Posterior vena cava (tissue), 2 donors: ENCODE data around the gene PYROXD2. TPM values are rescaled to one million over a fixed set of nuclear protein-coding genes. Genes with fewer than 3 reads are reported as not detected.
A peak's percentile ranks its signal among the peaks of the same experiment; 100 is the strongest.

Experiments
- DNase-seq: peaks from one replicate; pipeline ENCODE4 v3.0.0-alpha.2; 2020; ENCODE audit warnings: low spot score
- intact Hi-C, 2 donors: fragments of 100-400 bp; cut with DNase I; formaldehyde crosslinking; loops; one replicate each; pipeline versions ENCODE4 v1.14.1 to v1.14.2; 2022 to 2023
- total RNA-seq, 2 donors: library from RNA; stranded (reverse); fragmentation: NEBNext Ultra II Directional; extraction: Animal tissue kit (Norgen Biotek cat#: 25700); gene quantifications; one replicate each; pipeline ENCODE4 v1.2.1, GENCODE V29; 2021
- donor health status: DM: yes; HTN: yes; CAD: no.
- donor health status: DM: yes; HTN: yes; CAD: no.

PYROXD2 gene
- total RNA-seq, 2 donors from 2014 or later, result 7.0 to 9.6 TPM

GRCh38 chr10:98376485-98376884 is 38.5 kb downstream of the PYROXD2 start:
- DNase-seq, result no peak
- intact Hi-C loops, result loop anchor here in 1 of 2 donors (5.0 kb wide), 1 partner anchor 1131 kb away; no protein-coding TSS in a partner anchor

DNA sequence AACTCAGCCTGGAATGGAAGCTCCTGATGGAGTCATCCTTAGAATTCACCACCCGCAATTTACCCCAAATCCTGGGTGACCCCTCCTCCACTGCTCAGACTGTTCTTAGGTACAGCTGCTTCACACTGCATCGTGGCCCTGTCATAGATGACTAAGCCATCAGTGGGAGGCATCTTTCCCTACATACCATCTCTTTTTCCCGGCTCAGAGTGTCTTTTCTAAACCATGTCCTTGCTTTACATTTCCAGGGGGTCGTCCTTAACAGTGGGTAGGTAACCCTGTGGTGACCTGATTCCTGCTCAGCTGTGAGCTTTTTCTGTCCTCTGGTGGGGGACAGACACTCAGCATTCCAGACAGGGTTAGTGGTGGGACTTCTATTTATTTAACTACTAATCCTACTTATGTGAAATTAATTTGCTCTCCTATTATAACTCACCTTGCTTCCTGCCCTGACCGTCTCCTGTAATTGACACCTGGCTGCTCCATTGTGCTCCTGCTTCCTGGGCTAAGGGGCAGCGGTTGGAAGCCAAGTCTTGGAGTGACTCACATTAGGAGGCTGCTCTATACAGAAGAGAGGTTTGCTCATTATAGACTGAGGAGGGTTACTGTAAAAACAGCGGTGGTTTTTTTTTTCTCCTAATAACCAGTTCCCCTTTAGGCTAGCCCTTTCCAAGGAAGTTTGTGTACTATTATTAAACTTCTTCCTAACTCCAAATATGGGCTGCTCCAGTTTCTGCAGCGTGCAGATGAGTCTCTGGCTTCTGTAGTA is 40.6 kb downstream of the PYROXD2 start:
- intact Hi-C loops, result no loop called here
- no peak for DNase-seq

DNA sequence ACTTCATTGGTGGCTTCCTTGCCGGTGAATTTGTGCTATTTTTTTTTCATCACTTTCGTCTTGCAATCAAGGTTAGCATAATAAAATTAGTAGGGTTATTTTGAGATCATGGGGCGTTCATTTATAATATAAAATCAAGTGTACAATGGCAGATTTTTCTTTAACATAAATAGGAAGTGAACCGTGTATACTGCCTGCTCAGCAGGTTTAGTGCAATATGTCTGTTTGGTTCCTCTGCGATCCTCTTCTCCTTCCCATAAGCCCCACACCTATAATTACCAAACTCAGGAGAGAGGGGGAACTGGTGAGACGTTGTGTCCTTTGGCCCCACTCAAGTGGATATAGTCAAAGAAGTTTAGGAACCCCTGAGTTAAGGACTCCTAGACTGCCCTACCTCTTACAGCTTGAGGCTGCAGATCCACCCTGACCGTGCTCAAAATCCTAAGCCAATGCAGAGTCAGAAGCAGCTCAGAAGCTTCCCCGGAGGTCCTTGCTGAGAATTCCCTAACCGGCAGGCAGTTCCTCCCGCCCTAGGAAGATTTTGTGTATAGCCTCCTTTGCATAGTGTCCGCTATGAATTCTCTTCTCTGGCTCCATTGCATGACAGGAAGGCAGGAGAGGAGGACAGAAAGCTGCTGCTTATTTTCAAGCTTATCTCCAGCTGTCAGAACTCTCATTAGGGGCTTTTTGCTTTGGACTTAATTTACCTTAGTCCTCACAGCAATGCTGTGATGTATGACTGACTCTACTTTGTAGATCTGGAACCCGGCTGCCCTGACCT is 41.5 kb downstream of the PYROXD2 start:
- intact Hi-C loops, result no loop called here
- DNase-seq, result no peak

DNA sequence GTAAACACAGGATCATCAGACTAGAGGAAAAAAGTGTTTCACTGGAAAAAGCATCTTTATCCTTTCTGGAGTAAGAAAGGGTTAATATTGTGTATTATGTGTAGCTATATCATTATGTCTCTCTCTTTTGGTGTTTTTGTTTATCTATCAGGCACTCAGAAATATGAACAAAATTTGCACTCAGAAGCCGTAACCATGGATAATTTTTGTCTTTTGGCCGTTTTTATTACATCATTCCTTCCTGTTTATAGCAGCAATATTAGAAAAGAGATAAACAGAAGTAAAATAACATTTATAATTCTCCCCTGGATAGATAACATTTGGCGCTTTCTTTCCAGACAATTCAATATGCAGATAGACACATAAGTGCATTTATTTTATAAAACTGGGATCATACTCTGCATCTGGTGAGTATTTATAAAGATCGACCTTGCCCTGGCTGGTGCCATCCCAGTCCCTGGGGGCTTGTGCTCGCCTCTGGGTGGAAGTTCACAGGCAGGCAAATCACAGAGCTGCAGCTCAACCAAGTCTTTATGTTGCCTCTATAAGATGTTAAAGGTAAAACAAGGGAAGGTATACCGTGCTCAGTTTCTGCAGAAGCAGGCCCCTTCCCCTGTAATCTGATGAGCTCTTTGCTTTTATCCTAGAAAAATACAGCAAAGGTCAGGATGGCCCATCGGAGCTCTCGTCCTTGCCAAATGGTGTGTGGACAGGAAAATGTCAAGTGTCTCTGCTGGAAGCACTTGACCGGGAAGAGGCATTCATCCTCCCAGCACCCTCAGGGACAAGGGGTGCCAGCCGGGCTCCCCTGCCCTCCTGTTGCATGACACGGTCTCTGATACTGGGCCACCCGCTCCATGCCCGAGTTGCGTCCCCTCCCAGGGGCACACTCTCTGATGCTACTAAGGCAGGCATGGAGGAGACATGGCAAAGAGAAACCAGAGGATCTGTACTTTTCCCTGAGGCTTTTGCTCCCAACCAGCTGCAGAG is 43.9 kb downstream of the PYROXD2 start:
- intact Hi-C loops, result no loop called here
- DNase-seq, result no peak

DNA sequence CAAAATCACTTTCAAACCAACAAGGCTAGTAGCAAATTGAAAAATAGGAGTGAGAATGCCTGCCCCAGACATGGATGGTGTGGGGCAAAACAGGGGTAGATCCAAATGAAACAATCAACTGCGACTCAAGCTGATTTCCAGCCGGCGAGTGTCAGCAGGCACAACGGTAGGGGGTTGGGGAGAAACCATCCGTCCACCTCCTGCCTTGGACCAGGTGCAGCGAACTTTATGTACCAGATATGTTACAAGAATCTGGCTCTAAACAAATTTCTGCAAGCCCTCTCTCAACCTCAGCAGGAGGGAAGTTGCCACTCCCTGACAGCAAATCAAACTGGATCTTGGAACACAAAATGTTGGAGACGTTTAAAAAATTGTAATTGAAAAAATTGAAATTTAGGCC is 45.2 kb downstream of the PYROXD2 start:
- intact Hi-C loops, result no loop called here

GRCh38 chr10:98368644-98369043 is 46.3 kb downstream of the PYROXD2 start:
- intact Hi-C loops, result no loop called here

More for the DNA sequence above, 45.2 kb downstream of the PYROXD2 start:
- DNase-seq, result no peak

GRCh38 chr10:98367604-98368451 is 47.2 kb downstream of the PYROXD2 start:
- no peak for DNase-seq
- intact Hi-C loops, result no loop called here

More at GRCh38 chr10:98368644-98369043, 46.3 kb downstream of the PYROXD2 start:
- no peak for DNase-seq

GRCh38 chr10:98366062-98366530 is 48.9 kb downstream of the PYROXD2 start:
- intact Hi-C loops, result no loop called here
- no peak for DNase-seq

GRCh38 chr10:98365406-98366061 is 49.4 kb downstream of the PYROXD2 start:
- no peak for DNase-seq
- intact Hi-C loops, result no loop called here

- intact Hi-C loops, result no loop called here
- no peak for DNase-seq
Observed at GRCh38 chr10:98364432-98365102, 50.4 kb downstream of the PYROXD2 start.

- DNase-seq, result no peak
- intact Hi-C loops, result no loop called here
Observed at GRCh38 chr10:98363220-98363619, 51.8 kb downstream of the PYROXD2 start.

DNA sequence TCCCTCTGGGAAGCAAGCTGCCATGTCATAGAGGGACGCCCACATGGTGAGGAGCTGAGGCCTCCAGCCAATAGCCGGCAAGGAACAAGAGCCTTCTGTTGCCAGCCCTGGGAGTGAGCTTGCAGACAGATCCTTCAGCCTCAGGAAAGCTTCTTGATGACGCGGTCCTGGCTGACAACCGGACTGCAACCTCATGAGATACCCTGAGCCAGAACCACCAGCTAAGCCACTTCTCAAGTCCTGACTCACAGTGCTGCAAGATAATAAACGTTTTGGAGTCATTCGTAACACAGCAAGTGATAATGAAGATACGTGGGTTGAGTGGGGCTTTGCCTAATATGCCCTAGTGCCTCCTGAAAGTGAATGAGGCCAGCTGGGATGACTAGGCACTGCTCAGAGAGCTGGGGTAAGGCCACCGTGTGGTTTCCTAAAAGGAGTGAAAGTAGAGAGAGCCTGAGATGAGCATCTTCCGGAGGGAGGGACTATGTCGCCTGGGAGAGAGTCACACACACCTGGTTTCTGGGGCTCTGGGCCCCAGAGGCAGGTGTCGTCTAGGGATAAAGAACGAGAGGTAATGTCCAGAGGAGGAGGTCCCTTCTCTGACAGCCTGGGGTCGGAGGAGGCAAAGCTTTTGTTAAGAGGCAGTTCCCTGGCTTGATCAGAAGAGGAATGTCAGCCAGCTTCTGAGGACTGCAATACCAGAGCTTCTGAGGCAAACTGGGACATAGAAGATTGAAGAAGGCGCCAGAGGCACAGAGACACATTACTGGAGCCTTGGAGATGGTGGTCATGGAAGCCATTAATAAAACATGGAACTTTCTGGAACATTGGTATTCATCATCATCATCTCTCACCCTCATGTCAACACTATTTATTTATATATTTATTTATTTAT is 53.6 kb downstream of the PYROXD2 start:
- peak; percentile 97 for DNase-seq
- intact Hi-C loops, result no loop called here

GRCh38 chr10:98357194-98357822 is 57.7 kb downstream of the PYROXD2 start:
- no peak for DNase-seq
- intact Hi-C loops, result no loop called here

DNA sequence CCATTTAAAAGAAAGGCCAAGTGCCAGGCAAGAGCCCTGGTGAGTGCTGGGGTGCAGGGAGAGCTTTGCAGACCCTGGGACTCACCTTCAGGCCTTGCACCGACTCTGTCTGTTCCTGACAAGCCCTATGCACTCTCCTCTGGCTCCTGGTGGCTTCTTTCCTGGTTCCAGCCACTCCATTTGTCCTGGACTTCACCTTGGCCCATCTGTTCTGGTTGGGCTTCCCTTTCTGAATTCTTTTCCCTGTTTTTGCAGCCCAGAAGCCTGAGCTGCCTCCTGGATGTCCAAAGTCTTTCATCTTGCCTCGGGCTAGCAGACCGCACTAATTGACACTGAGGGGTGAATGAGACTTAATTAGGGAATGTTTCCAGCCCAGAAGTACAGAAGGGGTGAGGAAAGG is 60.5 kb downstream of the PYROXD2 start:
- DNase-seq, result no peak
- intact Hi-C loops, result no loop called here

GRCh38 chr10:98353170-98353569 is 61.8 kb downstream of the PYROXD2 start:
- DNase-seq, result no peak
- intact Hi-C loops, result no loop called here

GRCh38 chr10:98351831-98352402 is 63.1 kb downstream of the PYROXD2 start:
- DNase-seq, result no peak
- intact Hi-C loops, result no loop called here
